HuH-7 (cell line): ENCODE results near the gene BUD13.
"Not testable (repeated sequence)": the region's sequence is repeated elsewhere in the genome, so short reads cannot be mapped to it uniquely, and the experiment has no call there.

Experiments
- DNase-seq: peaks from one replicate; pipeline ENCODE4 v3.0.0; 2011; ENCODE audit warnings: low spot score

BUD13 gene

GRCh38 chr11:116756044-116756443 is 16.7 kb downstream of the BUD13 start:
- not testable (repeated sequence) for DNase-seq

DNA sequence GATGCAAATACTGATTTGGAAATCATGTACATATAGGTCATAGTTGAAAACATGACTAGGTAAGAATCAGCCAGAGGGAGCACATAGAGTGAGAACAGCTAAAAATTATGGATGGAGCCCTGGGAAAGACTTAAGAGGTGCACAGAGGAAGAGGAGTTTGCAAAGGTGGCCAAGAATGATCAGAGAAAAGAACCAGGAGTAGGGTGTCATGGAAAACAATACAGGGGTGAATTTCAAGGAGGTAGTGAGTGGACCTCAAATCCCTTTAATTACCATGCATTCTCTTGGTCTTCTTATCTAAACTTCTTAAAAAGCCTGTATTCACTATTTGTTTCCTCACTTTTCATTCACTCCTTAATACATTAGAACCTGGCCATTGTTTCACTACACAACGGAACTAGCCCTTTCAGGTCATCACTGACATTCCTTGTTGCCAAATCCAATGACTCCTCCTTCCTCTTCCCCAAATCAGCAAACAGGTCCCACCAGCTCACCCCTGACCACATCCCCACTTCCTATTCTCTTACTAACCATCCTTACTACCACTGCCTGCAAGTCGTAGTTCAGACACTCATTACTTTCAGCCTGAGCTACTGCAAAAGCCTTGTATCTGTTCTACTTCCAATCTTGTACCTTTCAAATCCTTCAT is 22.6 kb downstream of the BUD13 start:
- DNase-seq: no peak

- no peak for DNase-seq
These were observed 30.7 kb downstream of the BUD13 start for GRCh38 chr11:116742104-116742503.

- no peak for DNase-seq
These were observed 32.0 kb downstream of the BUD13 start for GRCh38 chr11:116740741-116741140.

DNA sequence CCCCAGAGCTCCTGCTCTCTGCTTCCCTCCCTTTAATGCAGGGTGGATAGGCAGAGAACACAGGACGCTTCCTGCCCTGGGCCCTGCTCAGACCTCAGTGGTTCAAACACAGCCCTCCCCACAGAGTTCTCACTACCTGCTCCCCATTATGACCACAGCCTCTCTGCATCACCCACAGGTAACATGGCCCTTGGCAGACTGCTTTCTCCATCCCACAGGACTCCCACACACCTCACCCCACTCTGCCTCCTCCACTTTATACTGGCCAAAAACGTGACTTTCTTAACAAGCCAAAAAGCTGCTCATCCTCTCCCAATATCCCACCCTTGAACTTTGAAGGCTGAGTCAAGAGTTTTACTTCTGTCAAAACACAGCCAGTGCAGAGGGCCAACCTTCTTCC is 33.8 kb downstream of the BUD13 start:
- no peak for DNase-seq

- peak; percentile 34 for DNase-seq
These were observed 36.0 kb downstream of the BUD13 start for GRCh38 chr11:116736763-116737162.

- DNase-seq: no peak
These were observed 38.7 kb downstream of the BUD13 start for GRCh38 chr11:116733969-116734508.

GRCh38 chr11:116733043-116733755 is 39.6 kb downstream of the BUD13 start:
- DNase-seq: no peak

- DNase-seq: peak; percentile 87
These were observed 40.3 kb downstream of the BUD13 start for GRCh38 chr11:116732271-116733042.

DNA sequence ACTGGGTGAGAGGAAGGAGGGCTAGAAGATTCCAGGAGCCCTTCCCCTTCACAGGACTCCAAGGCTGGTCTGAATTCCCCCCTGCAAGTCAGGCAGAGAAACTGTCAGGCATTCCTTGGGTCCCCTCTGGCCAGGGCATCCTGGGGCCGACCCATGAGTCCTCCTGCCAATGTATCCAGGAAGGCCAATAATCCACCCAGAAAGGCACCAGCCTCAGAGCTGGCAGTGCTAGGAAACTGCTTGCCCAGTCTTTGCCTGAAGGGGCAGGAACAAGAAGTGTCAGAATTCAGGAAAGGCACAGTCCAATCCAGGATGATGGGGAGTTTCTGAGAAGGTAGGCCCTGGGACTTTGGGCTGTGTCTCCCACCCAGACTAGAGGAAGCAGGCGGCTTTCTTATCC is 41.0 kb downstream of the BUD13 start:
- no peak for DNase-seq

- DNase-seq: peak; percentile 24
These were observed 41.6 kb downstream of the BUD13 start for GRCh38 chr11:116731097-116731761.

- no peak for DNase-seq
These were observed 42.2 kb downstream of the BUD13 start for GRCh38 chr11:116730601-116731000.

GRCh38 chr11:116730241-116730561 is 42.6 kb downstream of the BUD13 start:
- DNase-seq: no peak

DNA sequence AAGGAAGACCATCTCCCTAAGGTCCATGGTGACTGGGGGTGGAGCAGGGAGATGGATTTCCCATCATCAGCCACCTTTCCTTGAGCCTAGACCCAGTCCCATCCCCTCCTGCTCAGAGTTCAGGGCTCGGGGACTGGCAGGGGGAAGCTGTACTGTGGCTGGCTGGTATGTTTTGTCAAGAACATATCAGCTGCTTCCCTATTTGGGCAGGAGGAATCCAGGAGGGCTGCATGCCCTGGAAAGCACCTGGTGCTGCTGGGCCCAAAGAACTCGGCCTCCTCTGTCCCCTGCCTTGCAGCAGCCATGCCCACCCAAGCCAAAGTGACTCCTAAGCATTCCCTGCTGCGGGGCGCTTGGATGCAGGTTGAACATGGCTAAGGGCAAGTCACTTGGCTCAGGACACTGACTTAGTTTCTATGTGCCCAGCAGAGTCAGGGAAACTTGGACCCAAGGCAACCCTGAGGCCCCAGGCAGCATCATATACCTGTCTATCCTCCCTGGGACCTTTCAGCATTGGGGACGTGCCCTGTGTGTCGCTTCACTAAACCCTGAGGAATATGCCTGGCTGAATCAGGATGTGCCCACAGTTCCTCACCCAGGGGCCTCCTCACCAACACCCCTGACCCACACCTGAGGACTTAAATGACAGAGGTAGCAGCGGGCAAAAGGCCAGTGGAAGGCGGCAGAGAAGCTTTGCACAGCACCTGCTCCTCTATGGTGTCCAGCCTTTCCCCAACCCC is 43.1 kb downstream of the BUD13 start:
- DNase-seq: no peak

GRCh38 chr11:116727990-116728389 is 44.8 kb downstream of the BUD13 start:
- DNase-seq: no peak

DNA sequence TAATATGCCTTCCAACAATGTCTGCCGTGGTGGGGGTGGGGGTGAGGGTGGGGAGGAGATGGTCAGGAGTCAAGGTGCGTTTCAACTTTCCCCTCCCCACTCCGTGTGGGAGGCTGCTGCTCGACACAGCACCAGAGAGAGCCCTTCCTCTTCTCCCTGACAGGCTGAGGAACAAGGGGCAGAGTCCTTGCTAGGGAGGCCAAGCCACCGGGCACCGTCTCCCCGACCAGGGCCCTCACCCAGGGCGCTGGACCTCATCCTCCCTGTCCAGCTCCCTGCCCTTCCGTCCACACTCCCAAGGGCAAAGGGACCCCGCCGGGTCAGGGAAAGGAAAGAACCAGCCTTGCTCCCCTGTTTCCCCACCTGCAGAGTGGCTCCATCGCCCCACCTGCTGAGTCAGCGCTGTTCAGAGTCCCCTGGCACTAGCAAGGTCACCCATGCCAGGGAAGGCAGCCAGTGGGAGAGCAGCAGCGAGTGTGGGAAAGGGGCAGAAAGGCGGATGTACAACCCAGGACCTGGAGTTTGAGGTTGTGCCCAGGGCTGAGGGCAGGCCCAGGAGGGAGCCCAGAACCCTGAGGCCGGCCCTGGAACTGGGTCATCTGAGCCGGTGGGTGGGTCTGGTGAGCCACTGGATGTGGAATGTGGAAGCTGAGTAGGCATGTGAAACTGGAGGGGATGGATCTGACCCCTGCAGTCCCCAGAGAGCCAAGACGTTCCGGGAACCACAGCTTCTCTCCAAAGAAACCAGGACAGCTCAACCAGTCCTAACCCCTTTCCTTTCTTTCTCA is 47.2 kb downstream of the BUD13 start:
- no peak for DNase-seq

GRCh38 chr11:116724813-116725212 is 48.0 kb downstream of the BUD13 start:
- no peak for DNase-seq

DNA sequence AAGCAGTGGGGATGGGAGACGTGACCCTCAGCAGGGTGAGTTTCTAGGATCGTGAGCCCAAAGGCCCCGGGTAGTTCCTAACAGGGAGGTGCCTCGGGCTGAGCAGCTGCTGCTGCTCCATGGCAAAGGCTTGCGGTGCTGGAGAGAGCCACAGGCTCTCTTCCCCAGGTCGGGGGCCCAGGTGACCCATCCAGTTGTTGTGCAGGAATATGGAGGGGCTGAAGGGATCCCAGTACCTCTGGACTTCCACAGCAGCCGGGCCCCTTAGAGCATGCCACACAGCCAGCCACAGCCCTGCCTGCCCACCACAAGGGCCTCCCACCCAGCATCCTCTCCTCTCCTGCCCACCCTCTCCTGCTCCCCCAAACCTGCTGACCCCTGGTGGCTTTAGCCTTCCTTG is 49.3 kb downstream of the BUD13 start:
- DNase-seq: no peak

- DNase-seq: no peak
These were observed 50.8 kb downstream of the BUD13 start for GRCh38 chr11:116721988-116722387.

GRCh38 chr11:116720895-116721294 is 51.9 kb downstream of the BUD13 start:
- no peak for DNase-seq

DNA sequence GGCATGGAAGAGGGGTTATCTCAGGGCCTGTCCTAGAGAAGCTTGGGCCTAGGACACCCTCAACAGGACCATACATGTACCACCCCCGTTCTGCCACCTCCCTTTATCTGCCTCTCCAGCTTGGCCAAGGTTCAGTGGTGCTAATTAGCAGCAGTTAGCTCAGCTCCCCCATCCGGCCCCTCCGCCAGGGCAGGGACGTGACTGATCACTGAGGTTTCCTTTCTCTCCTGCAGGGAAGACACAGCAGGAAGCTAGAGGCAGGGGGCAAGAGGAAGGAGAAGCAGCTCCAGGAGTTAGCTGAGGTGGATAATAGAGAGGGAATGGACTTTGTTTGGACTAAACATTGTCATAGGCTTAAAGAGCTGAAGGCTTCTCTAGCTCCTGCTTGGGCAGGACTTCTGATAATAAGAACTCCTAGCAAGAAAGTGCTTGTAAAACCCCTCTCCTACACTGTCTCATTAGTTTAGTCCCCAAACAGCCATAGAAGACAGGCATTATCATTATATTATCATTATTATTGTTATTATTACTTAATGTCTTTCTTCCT is 53.8 kb downstream of the BUD13 start:
- DNase-seq: no peak
